Stimulated activated CD4-positive, alpha-beta T cell treated with anti-CD3 and anti-CD28 coated beads, TNF-alpha, amount 100 ng/mL, for 4 hours (primary cell): ENCODE measurements around the gene GOLGA1.
"Not testable (repeated sequence)": the region's sequence is repeated elsewhere in the genome, so short reads cannot be mapped to it uniquely, and the experiment has no call there.

Experiments
- DNase-seq, 3 experiments: peaks; one replicate each; pipeline ENCODE4 v3.0.0-alpha.2; 2020; ENCODE audit warnings: low read depth in 3 of 3

GOLGA1 gene

DNA sequence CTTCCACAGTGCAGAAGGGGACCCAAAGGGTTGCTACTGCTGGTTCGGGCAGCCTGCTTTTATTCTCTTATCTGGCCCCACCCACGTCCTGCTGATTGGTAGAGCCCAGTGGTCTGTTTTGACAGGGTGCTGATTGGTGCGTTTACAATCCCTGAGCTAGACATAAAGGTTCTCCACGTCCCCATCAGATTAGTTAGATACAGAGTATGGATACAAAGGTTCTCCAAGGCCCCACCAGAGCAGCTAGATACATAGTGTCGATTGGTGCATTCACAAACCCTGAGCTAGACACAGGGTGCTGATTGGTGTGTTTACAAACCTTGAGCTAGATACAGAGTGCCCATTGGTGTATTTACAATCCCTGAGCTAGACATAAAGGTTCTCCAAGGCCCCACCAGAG, 102.8 kb downstream of the GOLGA1 start:
- DNase-seq: not testable (repeated sequence)

DNA sequence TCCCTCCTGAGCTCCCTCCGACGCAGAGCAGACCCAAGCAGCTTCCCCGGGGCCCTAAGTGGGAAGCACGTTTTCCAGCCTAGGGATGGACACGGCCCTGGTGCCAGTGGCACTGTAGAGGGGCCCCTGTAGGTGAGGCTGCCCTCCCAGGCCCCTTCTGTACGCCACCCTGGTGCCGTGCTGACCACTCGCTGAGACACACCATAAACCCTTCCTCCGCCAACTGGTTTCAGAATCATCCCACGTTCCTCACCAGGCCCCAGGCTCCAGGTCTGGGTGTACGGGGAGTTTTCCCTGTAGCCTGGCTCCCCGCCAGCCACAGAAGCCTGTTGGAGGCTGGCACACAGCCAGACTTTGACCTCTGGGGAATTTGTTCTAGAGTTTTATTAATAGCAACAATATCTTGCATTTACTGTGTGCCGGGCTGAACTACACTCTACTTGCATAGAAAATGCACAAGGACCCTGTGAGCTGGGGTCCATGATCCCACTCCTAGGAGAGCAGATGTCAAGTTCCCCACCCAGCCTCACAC, 105.8 kb downstream of the GOLGA1 start:
- DNase-seq: no peak

DNA sequence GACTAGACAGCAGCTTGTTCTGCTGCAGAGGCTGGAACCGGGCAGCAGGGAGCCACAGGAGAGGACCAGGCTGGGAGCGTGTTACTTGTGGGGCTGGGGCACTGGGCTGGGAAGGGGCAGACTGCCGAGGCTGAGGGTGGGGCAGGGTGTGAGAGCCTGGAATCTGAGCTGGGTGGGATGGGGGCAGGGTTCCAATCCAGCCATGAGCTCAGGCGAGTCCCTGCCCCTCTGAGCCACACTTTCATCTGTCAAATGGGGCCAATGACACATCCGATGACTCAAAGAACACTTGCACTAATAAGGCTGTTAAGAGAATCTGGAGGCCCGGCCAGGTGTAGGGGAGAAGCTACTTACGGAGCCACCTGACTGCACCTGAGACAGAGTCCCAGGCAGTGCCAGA, 106.3 kb downstream of the GOLGA1 start:
- DNase-seq: no peak

DNA sequence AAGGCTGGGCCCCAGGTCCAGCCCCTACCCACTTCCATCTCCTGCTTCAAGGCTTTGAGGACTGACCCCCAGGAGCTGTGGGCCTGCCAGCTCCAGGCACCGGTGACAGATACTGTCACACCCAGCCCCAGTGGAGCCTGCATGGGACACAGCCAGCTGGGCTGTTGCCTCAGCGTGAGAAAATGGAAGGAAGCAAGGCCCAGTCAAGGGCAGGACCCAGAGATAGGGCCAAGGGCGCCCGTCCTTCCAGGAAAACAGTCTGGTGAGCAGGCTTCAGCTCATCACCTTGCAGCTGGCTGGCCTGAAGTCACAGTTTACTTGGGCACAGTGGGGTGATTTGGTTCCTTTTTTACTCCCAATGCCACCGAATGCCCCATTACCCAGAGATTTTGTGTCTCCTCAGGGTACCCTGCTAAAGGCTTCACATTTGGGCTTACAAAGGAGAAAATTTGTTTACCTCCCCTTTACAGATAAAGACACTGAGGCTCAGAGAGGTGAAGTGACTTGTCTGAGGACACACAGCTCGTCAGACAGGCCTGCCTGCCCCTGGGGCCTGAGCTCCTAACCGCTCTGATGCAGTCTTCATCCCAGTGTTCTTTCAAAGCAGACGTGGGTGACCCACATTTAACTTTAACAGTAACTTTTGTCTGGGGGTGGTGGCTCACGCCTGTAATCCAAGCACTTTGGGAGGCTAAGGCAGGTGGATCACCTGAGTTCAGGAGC, 109.1 kb downstream of the GOLGA1 start:
- DNase-seq: no peak

DNA sequence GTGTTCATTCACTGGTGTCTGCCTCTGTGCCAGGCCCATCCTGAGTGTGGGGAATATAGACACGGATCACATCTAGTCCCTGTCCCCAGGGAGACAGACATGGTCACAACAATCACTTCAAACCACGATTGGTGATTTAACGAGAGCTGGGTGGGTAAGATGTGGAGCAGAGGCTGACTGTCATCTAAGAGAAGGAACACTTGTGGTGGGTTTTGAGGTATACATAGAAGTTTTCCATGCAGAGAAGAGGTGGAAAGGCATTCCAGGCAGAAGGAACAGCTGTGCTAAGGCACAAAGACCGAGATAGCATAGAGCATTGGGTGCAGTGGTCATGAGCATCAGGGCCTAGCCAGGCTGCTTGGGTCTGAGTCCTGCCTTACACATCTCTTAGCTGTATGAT, 110.3 kb downstream of the GOLGA1 start:
- DNase-seq: no peak

DNA sequence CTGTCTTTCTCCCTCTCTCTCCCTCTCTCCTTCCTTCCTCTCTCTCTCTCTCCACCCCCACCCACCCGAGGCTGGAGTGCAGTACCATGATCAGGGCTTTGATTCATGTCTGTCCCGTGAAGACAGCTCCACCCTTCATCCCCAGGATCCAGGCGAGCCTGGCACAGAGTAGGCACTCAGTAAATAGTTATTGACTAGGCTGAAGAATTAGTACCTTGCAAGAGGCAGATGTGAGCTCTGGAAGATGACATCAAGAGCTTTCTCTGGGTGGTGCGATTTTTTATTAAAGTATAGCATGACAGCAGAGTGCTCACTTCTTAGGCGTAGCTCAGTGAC, 111.6 kb downstream of the GOLGA1 start:
- no peak for DNase-seq

DNA sequence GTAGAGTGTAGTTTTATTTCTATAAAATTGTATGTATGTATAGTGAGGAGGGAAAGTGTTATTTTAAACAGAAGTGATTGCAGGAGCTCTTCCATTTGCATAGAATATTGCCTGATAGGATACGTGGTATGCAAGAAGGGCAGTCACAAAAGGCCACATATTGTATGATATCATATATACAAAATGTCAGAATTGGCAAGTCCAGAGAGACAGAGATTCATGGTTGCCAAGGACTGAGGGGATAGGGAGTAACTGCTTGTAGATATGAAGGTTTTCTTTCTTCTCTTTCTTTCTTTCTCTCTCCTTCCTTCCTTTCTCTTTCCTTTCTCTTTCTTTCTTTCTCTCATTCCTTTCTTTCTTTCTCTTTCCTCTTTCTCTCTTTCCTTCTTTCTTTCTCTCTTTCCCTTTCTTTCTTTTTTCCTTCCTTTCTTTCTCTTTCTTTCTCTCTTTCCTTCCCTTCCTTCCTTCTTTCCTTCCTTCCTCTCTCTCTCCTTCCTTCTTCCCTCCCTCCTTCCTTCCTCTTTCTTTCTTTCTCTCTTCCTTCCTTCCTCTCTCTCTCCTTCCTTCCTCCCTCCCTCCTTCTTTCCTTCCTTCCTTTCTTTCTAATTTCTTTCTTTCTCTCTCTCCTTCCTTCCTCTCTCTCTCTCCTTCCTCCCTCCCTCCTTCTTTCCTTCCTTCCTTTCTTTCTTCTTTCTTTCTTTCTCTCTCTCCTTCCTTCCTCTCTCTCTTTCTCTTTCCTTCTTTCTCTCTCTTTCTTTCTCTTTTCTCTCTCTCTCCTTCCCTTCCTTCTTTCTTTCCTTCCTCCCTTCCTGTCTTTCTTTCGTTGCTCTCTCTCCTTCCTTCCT, 112.2 kb downstream of the GOLGA1 start:
- no peak for DNase-seq
